Measurements from ENCODE around the gene AGO4. TPM values are rescaled to one million over a fixed set of nuclear protein-coding genes. Genes with fewer than 3 reads are reported as not detected.

AGO4 gene
- total and polyA plus RNA-seq, 2 of the 4 experiments (the other 2 are of a cell fraction): 8.2 to 9.2 TPM

DNA sequence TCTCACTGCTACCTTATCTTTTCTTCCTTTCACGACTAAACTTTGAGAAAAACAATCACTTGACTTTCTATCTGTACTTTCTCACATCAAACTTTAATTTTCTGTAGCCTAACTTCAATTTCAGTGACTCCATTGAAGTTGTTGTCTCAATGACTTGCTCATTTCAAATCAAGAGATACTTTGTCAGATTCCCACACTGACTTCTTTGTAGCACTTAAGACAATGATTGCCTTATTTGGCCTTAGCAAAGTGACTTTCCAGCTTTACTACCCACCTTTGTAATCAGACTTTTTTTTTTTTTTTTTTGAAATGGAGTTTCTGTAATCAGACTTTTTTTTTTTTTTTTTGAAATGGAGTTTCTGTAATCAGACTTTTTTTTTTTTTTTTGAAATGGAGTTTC is 37.0 kb downstream of the AGO4 start:
- Histone ChIP-seq H4K8ac (ENCODE audit: low read depth in 2 of 2, low read length in 2 of 2) (no peak overlapping the region), H3K18ac (ENCODE audit: low read depth, low read length) (no peak overlapping the region), H3K4me2 (ENCODE audit: low read depth, low read length) (no peak overlapping the region), H2BK5ac (ENCODE audit: low read depth, low read length, poor library complexity, severe bottlenecking) (no peak overlapping the region), H3K9me3 (ENCODE audit: control insufficient read depth, insufficient read depth, low read length) (no peaks in the 10 kb centered on the region), H3K79me1 (ENCODE audit: low read depth in 1 of 2, low read length in 2 of 2) (no peaks in the 10 kb centered on the region), H4K20me1 (ENCODE audit: insufficient read depth, low read length) (no peaks in the 10 kb centered on the region), H2BK120ac (ENCODE audit: low read depth, low read length) (no peak overlapping the region), H3K9me1 (ENCODE audit: insufficient read depth, low read length) (no peaks in the 10 kb centered on the region; the same call in 1 of the 2 replicates), H3K27ac (ENCODE audit: insufficient read depth, low read length) (no peak overlapping the region), H2BK20ac (ENCODE audit: low read depth, low read length) (no peak overlapping the region), H3K4me1 (ENCODE audit: control insufficient read depth, insufficient read depth, low read length) (no peaks in the 10 kb centered on the region), H4K5ac (ENCODE audit: low read depth, low read length) (no peak overlapping the region), H2AFZ (replicated peaks; ENCODE audit: low read length, poor library complexity) (no peak overlapping the region), H3K4me3 (ENCODE audit: insufficient read depth, low read depth, low read length) (no peak overlapping the region), H3K36me3 (ENCODE audit: control insufficient read depth, insufficient read depth, low read length) (peaks cover 20% of the 10 kb centered on the region), H3K27me3 (ENCODE audit: control insufficient read depth, insufficient read depth, low read length) (no peaks in the 10 kb centered on the region), H3K56ac (ENCODE audit: extremely low read depth, insufficient read depth, low read length) (no peak overlapping the region), H3K4ac (ENCODE audit: low read depth, low read length) (no peak overlapping the region), H2BK15ac (ENCODE audit: low read depth, low read length) (no peak overlapping the region), H3K23ac (ENCODE audit: low read depth, low read length) (no peak overlapping the region), H2AK9ac (replicated peaks; ENCODE audit: low read depth, low read length, poor library complexity) (no peak overlapping the region), H4K91ac (ENCODE audit: insufficient read depth, low read depth, low read length) (no peak overlapping the region), H2AK5ac (ENCODE audit: low read depth, low read length) (no peak overlapping the region), H3K14ac (replicated peaks; ENCODE audit: low read depth, low read length) (no peak overlapping the region), H3K9ac (ENCODE audit: low read depth, low read length) (no peak overlapping the region)
- DNase-seq (no peak), ATAC-seq (ENCODE audit: low read depth) (no peak)
- ChIA-PET POLR2A (ENCODE audit: unreplicated experiment) (no interaction called here), CTCF (no interaction called here)
- dilution Hi-C loops (cut with HindIII; ENCODE audit: low sequenced_read_pairs, unreplicated experiment) (no loop called here), in situ Hi-C loops (cut with MboI; ENCODE audit: low sequenced_read_pairs) (no loop called here), intact Hi-C loops (cut with micrococcal nuclease) (no loop called here)
- WGBS, 2 experiments (ENCODE audit: extremely low coverage in 2 of 2, insufficient read length in 1 of 2): 100% methylated on average over 1 of the region's 1 CpG; no CpG with 5 or more reads in 1 of the 2 experiments
- no TSS peak for BruUV-seq (replicated peaks)
- TF ChIP-seq FOS (IDR thresholded peaks at IDR 0.05; ENCODE audit: low read depth, low read length) (no peak), MAZ (IDR thresholded peaks at IDR 0.05; ENCODE audit: borderline replicate concordance, low read depth, low read length) (no peak), RCOR1 (IDR thresholded peaks at IDR 0.05; ENCODE audit: insufficient replicate concordance, low read length) (no peak)

Measured in IMR-90 (cell line).